GM19324 (cell line): ENCODE results near the gene ATP1A3.

Source experiments
- ATAC-seq: cut with Tn5 transposase; IDR thresholded peaks from one replicate; pipeline ENCODE4 v1.9.1; 2021; ENCODE audit warnings: mild to moderate bottlenecking, moderate library complexity; ENCODE audit not compliant: unreplicated experiment, low FRiP score

The ATP1A3 gene

GRCh38 chr19:41918653-41919244, 75.3 kb downstream of the ATP1A3 start:
- no peak for ATAC-seq

GRCh38 chr19:41918095-41918494, 75.9 kb downstream of the ATP1A3 start:
- no peak for ATAC-seq

GRCh38 chr19:41917676-41918075, 76.4 kb downstream of the ATP1A3 start:
- ATAC-seq = no peak
